HCT116 (cell line): ENCODE results near the gene PLK5. TPM values are rescaled to one million over a fixed set of nuclear protein-coding genes. Genes with fewer than 3 reads are reported as not detected.

Experiments
- ATAC-seq: fragments of 200-7000 bp; cut with Tn5 transposase; 2 replicates; pipeline ENCODE4 v1.9.1; 2020; ENCODE audit warnings: mild to moderate bottlenecking, moderate library complexity
- BruUV-seq: library from RNA; stranded (reverse); fragments of 400-500 nt; replicated peaks from 2 replicates; lab custom pipeline; 2021; lab: Mats Ljungman, UMichigan
- CTCF ChIA-PET: fragments of 300-600 bp; sonication (Branson Sonifier 250); formaldehyde crosslinking; loops from one replicate; lab custom pipeline; 2021; ENCODE audit warnings: antibody characterized with exemption; lab: Charles Lee
- POLR2A ChIA-PET: fragments of 300-600, 350-600 bp; sonication (Branson Sonifier 250); formaldehyde crosslinking; loops from one replicate; lab custom pipeline; 2021; ENCODE audit warnings: antibody characterized with exemption; lab: Charles Lee
- RAD21 ChIA-PET, 2 experiments: fragments of 300-600 bp; sonication (Branson Sonifier 250); formaldehyde crosslinking; loops; one replicate each; lab custom pipeline; 2023; ENCODE audit warnings: low total read pairs in 2 of 2; ENCODE audit not compliant: uncharacterized antibody in 2 of 2, unreplicated experiment in 2 of 2, low non-redundant PET in 1 of 2; lab: Charles Lee
- DNase-seq: peaks from one replicate; pipeline ENCODE4 v3.0.0-alpha.2; 2010; ENCODE audit warnings: low read depth, low spot score
- H2AFZ ChIP-seq: fragments of 200-600 bp; shearing (Covaris generic), sonication (generic); 2 replicates; pipeline ENCODE4 v1.6.1; 2017; ENCODE audit warnings: low read depth, mixed run types, mixed read lengths, antibody characterized with exemption, low read length; ENCODE audit not compliant: poor library complexity, severe bottlenecking
- H3K27ac ChIP-seq: 2 replicates; pipeline ENCODE4 v1.5.1; 2012; ENCODE audit warnings: low read depth, low read length
- H3K27me3 ChIP-seq: fragments of 200-600 bp; sonication (generic); 2 replicates; pipeline ENCODE4 v1.6.1; 2016; ENCODE audit warnings: mixed run types, low read length, mixed read lengths; ENCODE audit not compliant: insufficient read depth
- H3K36me3 ChIP-seq, 2 experiments: fragments of 200-500 bp in 1 of 2; fragments of 200-600 bp in 1 of 2; sonication (Bioruptor generic) in 1 of 2; sonication (generic) in 1 of 2; 2 replicates each; pipeline versions ENCODE4 v1.5.1 to v1.6.1; 2014 to 2016; ENCODE audit warnings: low read length in 2 of 2, inconsistent platforms in 1 of 2, mixed read lengths in 1 of 2, mixed run types in 1 of 2; ENCODE audit not compliant: insufficient read depth in 2 of 2, control insufficient read depth in 1 of 2
- H3K4me1 ChIP-seq, 2 experiments: fragments of 200-600 bp in 1 of 2; sonication (generic) in 1 of 2; 2 replicates each; pipeline versions ENCODE4 v1.5.1 to v1.6.1; 2012 to 2017; ENCODE audit warnings: low read length in 2 of 2, inconsistent platforms in 1 of 2, mild to moderate bottlenecking in 1 of 2, mixed read lengths in 1 of 2, mixed run types in 1 of 2, moderate library complexity in 1 of 2; ENCODE audit not compliant: insufficient read depth in 2 of 2, control insufficient read depth in 1 of 2
- H3K4me2 ChIP-seq: fragments of 200-600 bp; sonication (generic); 2 replicates; pipeline ENCODE4 v1.6.1; 2017; ENCODE audit warnings: mixed run types, low read length, mixed read lengths
- H3K4me3 ChIP-seq, 2 experiments: fragments of 200-600 bp in 1 of 2; sonication (generic) in 1 of 2; replicated peaks in 1 of 2; 2 replicates each; pipeline ENCODE4 v1.5.1; 2011 to 2016; ENCODE audit warnings: low read length in 2 of 2, control low read depth in 1 of 2, low read depth in 1 of 2, mild to moderate bottlenecking in 1 of 2, mixed read lengths in 1 of 2, mixed run types in 1 of 2
- H3K79me2 ChIP-seq: fragments of 200-600 bp; sonication (generic); 2 replicates; pipeline ENCODE4 v1.6.1; 2017; ENCODE audit warnings: mild to moderate bottlenecking, mixed run types, low read length, moderate library complexity, mixed read lengths; ENCODE audit not compliant: insufficient read depth
- H3K9ac ChIP-seq: fragments of 200-600 bp; sonication (generic); 2 replicates; pipeline ENCODE4 v1.6.1; 2016; ENCODE audit warnings: low read length, mixed read lengths
- H3K9me2 ChIP-seq: fragments of 200-600 bp; sonication (generic), shearing (Covaris generic); 2 replicates; pipeline ENCODE4 v1.6.1; 2017; ENCODE audit warnings: mixed run types, mild to moderate bottlenecking, moderate library complexity; ENCODE audit not compliant: insufficient read depth
- H3K9me3 ChIP-seq, 2 experiments: fragments of 200-500 bp in 1 of 2; fragments of 200-600 bp in 1 of 2; sonication (Bioruptor generic) in 1 of 2; sonication (generic) in 1 of 2; 2 replicates each; pipeline ENCODE4 v1.6.1; 2014 to 2017; ENCODE audit warnings: low read length in 2 of 2, mixed read lengths in 2 of 2, inconsistent platforms in 1 of 2, low read depth in 1 of 2, mild to moderate bottlenecking in 1 of 2, mixed run types in 1 of 2, moderate library complexity in 1 of 2; ENCODE audit not compliant: control insufficient read depth in 1 of 2, insufficient read depth in 1 of 2
- H4K20me1 ChIP-seq: fragments of 200-600 bp; sonication (generic), shearing (Covaris generic); 2 replicates; pipeline ENCODE4 v1.6.1; 2017; ENCODE audit warnings: mixed run types, mild to moderate bottlenecking, moderate library complexity; ENCODE audit not compliant: insufficient read depth
- CBX3 ChIP-seq: IDR thresholded peaks from 2 replicates; pipeline ENCODE4 v1.6.1; 2012; ENCODE audit warnings: low read depth
- EZH2phosphoT487 ChIP-seq: fragments of 200-600 bp; IDR thresholded peaks from 2 replicates; pipeline ENCODE4 v1.6.1; 2018; ENCODE audit warnings: antibody characterized with exemption, borderline replicate concordance
- POLR2AphosphoS5 ChIP-seq: IDR thresholded peaks from 2 replicates; pipeline ENCODE4 v1.6.1; 2011; ENCODE audit warnings: mild to moderate bottlenecking, low read depth, low read length, moderate library complexity
- TCF7L2 ChIP-seq: IDR thresholded peaks from 2 replicates; pipeline ENCODE4 v1.7.0; 2011; ENCODE audit warnings: borderline replicate concordance, inconsistent platforms; ENCODE audit not compliant: insufficient read depth, insufficient read length; ENCODE audit errors: extremely low read depth
- ZFX ChIP-seq: fragments of 450-650 bp; IDR thresholded peaks from 2 replicates; pipeline ENCODE4 v1.6.1; 2017
- intact Hi-C: fragments of 100-400 bp; cut with micrococcal nuclease; formaldehyde crosslinking; loops from 2 replicates; pipeline ENCODE4 v1.10.0; 2022
- total RNA-seq: library from RNA; stranded (reverse); gene quantifications from one replicate; pipeline ENCODE4 v1.2.1, GENCODE V29; 2021; ENCODE audit not compliant: unreplicated experiment
- TF ChIP-seq, protein P1 (sequence below): IDR thresholded peaks from 2 replicates; pipeline ENCODE4 v1.6.1; 2011; ENCODE audit warnings: mild to moderate bottlenecking, low read length, moderate library complexity; ENCODE audit not compliant: insufficient replicate concordance; ENCODE audit errors: extremely low read depth

Gene PLK5
- total RNA-seq, 1 experiment from 2014 or later, result not detected

- intact Hi-C loops, result no loop called here
- BruUV-seq, result no TSS peak
- no peak overlapping the region for H3K27ac ChIP-seq
- peaks cover 2% of the 10 kb centered on the region; the same call in 1 of the 2 replicates for H3K79me2 ChIP-seq
- no peaks in the 10 kb centered on the region for H3K9me3 ChIP-seq
- H2AFZ ChIP-seq, result no peak overlapping the region
- H3K4me3 ChIP-seq, result no peak overlapping the region
- H3K9me2 ChIP-seq, result no peaks in the 10 kb centered on the region
- no peaks in the 10 kb centered on the region for H3K4me1 ChIP-seq
- H3K36me3 ChIP-seq, result peaks cover 4 to 11% of the 10 kb centered on the region in 2 experiments; a peak in 1 of 4 replicates
- no peak overlapping the region for H3K9ac ChIP-seq
- ChIA-PET POLR2A (no interaction called here), CTCF (no interaction called here), RAD21 (no interaction called here)
- no peaks in the 10 kb centered on the region for H4K20me1 ChIP-seq
- TF ChIP-seq CBX3 (no peak), EZH2phosphoT487 (no peak), TCF7L2 (no peak)
- no peaks in the 10 kb centered on the region for H3K27me3 ChIP-seq
- ATAC-seq (no peak), DNase-seq (no peak)
- H3K4me2 ChIP-seq, result no peak overlapping the region
These were observed 56.5 kb downstream of the PLK5 start for GRCh38 chr19:1580382-1580781.

DNA sequence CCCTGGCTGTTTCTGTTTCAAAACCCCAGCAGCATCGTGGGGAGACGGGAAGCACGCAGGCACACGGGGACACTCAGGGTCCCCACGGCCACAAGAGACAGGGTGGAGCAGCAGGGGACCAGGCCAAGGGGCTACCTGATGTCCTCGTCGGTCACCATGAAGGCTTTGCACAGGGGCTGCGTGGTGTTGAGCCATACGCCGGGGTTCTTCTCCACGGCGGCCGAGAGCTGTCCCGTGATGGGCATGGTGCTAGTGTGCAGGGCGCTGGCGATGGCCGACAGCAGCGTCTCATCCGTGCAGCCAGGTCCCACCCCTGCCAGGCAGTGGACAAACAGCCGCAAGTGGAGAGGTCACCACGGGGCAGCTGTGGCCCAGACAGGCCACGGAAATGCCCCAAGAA lies 57.1 kb downstream of the PLK5 start:
- BruUV-seq, result no TSS peak
- Histone ChIP-seq H2AFZ (no peak overlapping the region), H3K4me3 (no peak overlapping the region), H3K9me3 (no peaks in the 10 kb centered on the region), H3K27ac (no peak overlapping the region), H3K4me2 (no peak overlapping the region), H3K4me1 (peaks cover 0 to 3% of the 10 kb centered on the region in 2 experiments; a peak in 2 of 4 replicates), H3K79me2 (peaks cover 7% of the 10 kb centered on the region; the same call in 1 of the 2 replicates), H4K20me1 (no peaks in the 10 kb centered on the region), H3K9me2 (no peaks in the 10 kb centered on the region), H3K36me3 (peaks cover 4 to 11% of the 10 kb centered on the region in 2 experiments; a peak in 1 of 4 replicates), H3K27me3 (no peaks in the 10 kb centered on the region), H3K9ac (no peak overlapping the region)
- ChIA-PET CTCF (no interaction called here), RAD21 (no interaction called here), POLR2A (no interaction called here)
- intact Hi-C loops, result no loop called here
- TF ChIP-seq, protein P1, sequence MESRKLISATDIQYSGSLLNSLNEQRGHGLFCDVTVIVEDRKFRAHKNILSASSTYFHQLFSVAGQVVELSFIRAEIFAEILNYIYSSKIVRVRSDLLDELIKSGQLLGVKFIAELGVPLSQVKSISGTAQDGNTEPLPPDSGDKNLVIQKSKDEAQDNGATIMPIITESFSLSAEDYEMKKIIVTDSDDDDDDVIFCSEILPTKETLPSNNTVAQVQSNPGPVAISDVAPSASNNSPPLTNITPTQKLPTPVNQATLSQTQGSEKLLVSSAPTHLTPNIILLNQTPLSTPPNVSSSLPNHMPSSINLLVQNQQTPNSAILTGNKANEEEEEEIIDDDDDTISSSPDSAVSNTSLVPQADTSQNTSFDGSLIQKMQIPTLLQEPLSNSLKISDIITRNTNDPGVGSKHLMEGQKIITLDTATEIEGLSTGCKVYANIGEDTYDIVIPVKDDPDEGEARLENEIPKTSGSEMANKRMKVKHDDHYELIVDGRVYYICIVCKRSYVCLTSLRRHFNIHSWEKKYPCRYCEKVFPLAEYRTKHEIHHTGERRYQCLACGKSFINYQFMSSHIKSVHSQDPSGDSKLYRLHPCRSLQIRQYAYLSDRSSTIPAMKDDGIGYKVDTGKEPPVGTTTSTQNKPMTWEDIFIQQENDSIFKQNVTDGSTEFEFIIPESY, result no peak
- no peak for TF ChIP-seq ZFX
- no peak for TF ChIP-seq POLR2AphosphoS5
- DNase-seq (no peak), ATAC-seq (no peak)
